ENCODE measurements around the gene C1orf35. TPM values are rescaled to one million over a fixed set of nuclear protein-coding genes. Genes with fewer than 3 reads are reported as not detected.

C1orf35 gene
- total and polyA plus RNA-seq, 2 of the 8 experiments (the other 6 are each of a cell fraction or from before 2014, with no cell fraction given) = 18.6 to 19.9 TPM

DNA sequence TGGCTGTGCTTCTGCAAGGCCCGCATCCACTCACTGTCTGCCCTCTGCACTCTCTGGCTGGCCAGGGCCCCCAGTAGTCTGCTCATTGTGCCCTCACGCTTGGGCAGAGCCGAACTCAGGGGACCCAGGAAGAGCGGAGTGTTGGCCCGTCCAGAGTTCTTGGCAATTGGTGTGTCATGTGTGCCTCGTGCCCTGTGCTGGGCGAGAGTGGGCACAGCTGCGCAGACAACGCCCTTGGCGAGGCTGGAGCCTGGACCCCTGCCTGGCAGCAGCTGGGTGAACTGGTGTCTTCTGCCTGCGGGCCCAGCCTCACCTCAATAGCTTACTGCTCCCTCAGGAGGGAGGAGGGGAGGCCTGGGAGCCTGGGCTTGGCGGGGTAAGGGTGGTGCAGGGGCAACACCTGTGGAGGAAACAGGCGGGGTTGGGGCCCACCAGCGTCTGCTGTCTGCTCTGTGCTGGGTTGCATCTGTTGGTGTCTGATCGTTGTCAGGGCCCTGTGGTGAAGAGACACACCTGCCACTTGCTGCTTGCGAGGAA is 39.1 kb upstream of the C1orf35 start:
- Histone ChIP-seq H2BK5ac (ENCODE audit: low read depth, low read length) (no peak overlapping the region), H2BK15ac (ENCODE audit: low read length) (no peak overlapping the region), H2BK20ac (ENCODE audit: low read length) (no peak overlapping the region), H3K36me3 (ENCODE audit: control insufficient read depth in 2 of 4, insufficient read depth in 4 of 4, low read length in 3 of 4) (no peaks in the 10 kb centered on the region), H2AK5ac (ENCODE audit: low read depth, low read length) (no peak overlapping the region), H3K4me3 (ENCODE audit: extremely low read depth in 1 of 4, insufficient read depth in 2 of 4, low read depth in 3 of 4, low read length in 4 of 4) (no peak overlapping the region), H3K9me3 (ENCODE audit: insufficient read depth in 2 of 2, low read depth in 1 of 2, low read length in 1 of 2) (no peaks in the 10 kb centered on the region), H3K79me2 (ENCODE audit: control insufficient read depth in 1 of 2, insufficient read depth in 2 of 2, low read length in 2 of 2) (peaks cover 0 to 43% of the 10 kb centered on the region in 2 experiments; a peak in 3 of 4 replicates), H2BK120ac (replicated peaks; ENCODE audit: low read depth, low read length) (no peak overlapping the region), H3K23ac (ENCODE audit: insufficient read length) (no peak overlapping the region), H3K23me2 (ENCODE audit: low read depth, low read length) (peaks cover 5% of the 10 kb centered on the region; the same call in 1 of the 2 replicates), H4K8ac (ENCODE audit: extremely low read depth, insufficient read depth, low read length) (no peak overlapping the region), H3K4ac (replicated peaks; ENCODE audit: insufficient read length, low read depth, low read length) (no peak overlapping the region), H3K14ac (ENCODE audit: insufficient read length) (no peak overlapping the region), H4K5ac (ENCODE audit: insufficient read length, low read depth, low read length) (no peak overlapping the region), H3K27me3 (replicated peaks in 1 of 4; ENCODE audit: control insufficient read depth in 3 of 4, extremely low read depth in 1 of 4, insufficient read depth in 3 of 4, low read length in 3 of 4) (peaks cover 0 to 4% (median under 1%) of the 10 kb centered on the region in 4 experiments; a peak in 2 of 7 replicates), H4K20me1 (replicated peaks in 1 of 2; ENCODE audit: control insufficient read depth in 1 of 2, insufficient read depth in 2 of 2, low read length in 2 of 2) (peaks cover 8 to 27% of the 10 kb centered on the region in 2 experiments), H3K4me1 (replicated peaks in 1 of 4; ENCODE audit: control insufficient read depth in 3 of 4, insufficient read depth in 4 of 4, low read length in 3 of 4) (peaks cover 0 to 10% (median 6%) of the 10 kb centered on the region in 4 experiments; a peak in 5 of 7 replicates), H3K56ac (replicated peaks; ENCODE audit: insufficient read length, low read depth, low read length) (no peak overlapping the region), H3K18ac (ENCODE audit: extremely low read depth, low read length) (no peak overlapping the region), H2AFZ (ENCODE audit: low read length) (no peak overlapping the region), H4K91ac (replicated peaks; ENCODE audit: insufficient read length, low read length) (no peak overlapping the region), H3K27ac (ENCODE audit: low read depth, low read length) (no peak overlapping the region), H3K4me2 (ENCODE audit: insufficient read depth in 1 of 2, low read depth in 2 of 2, low read length in 2 of 2) (no peak overlapping the region), H3K9ac (replicated peaks in 1 of 4; ENCODE audit: extremely low read depth in 1 of 4, low read depth in 3 of 4, low read length in 3 of 4) (no peak overlapping the region), H3K79me1 (ENCODE audit: low read depth, low read length) (peaks cover 23% of the 10 kb centered on the region), H2BK12ac (ENCODE audit: low read depth, low read length) (no peak overlapping the region)
- ChIA-PET CTCF (ENCODE audit: partially characterized antibody) (interaction anchor here (1.4 to 1.8 kb wide), 5 partner anchors 11 to 138 kb away, joined by 3 to 12 read pairs (median 5); partner anchors contain the start of gene IBA57), POLR2A (ENCODE audit: partially characterized antibody) (interaction anchor here (0.7 to 3.9 kb wide), 6 partner anchors 8 to 69 kb away, joined by 3 to 30 read pairs (median 4); partner anchors contain the start of genes GJC2 and IBA57)
- no peak for DNase-seq (ENCODE audit: low read depth in 1 of 2, low spot score in 2 of 2)
- 85% methylated on average over 12 of the region's 16 CpGs; no CpG with 5 or more reads in 1 of the 2 experiments for WGBS, 2 experiments (ENCODE audit: extremely low coverage in 1 of 2, insufficient coverage in 1 of 2, insufficient read length in 1 of 2, insufficient replicate concordance in 2 of 2, low coverage in 1 of 2, low lambda C conversion rate in 2 of 2, missing lambda C conversion rate in 1 of 2)
- FAIRE-seq = no peak
- TF ChIP-seq, protein P1, sequence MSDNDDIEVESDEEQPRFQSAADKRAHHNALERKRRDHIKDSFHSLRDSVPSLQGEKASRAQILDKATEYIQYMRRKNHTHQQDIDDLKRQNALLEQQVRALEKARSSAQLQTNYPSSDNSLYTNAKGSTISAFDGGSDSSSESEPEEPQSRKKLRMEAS (IDR thresholded peaks at IDR 0.05) = no peak
- TF ChIP-seq SIN3A (conservative IDR thresholded peaks at IDR 0.05 in 1 of 2, IDR thresholded peaks at IDR 0.05 in 1 of 2; ENCODE audit: low read depth in 1 of 2, low read length in 2 of 2) (no peak), SRF (IDR thresholded peaks at IDR 0.05; ENCODE audit: low read depth, low read length) (no peak), CTCF (IDR thresholded peaks at IDR 0.05; ENCODE audit: control extremely low read depth in 1 of 3, insufficient read depth in 1 of 3, low read depth in 1 of 3, low read length in 3 of 3) (no peak), TEAD4 (IDR thresholded peaks at IDR 0.05; ENCODE audit: low read depth, low read length) (no peak), RXRA (IDR thresholded peaks at IDR 0.05; ENCODE audit: insufficient read depth, low read depth, low read length) (no peak), SUZ12 (IDR thresholded peaks at IDR 0.05; ENCODE audit: low read length) (no peak), FOSL1 (IDR thresholded peaks at IDR 0.05; ENCODE audit: insufficient read depth, low read depth, low read length) (no peak), CTBP2 (IDR thresholded peaks at IDR 0.05; ENCODE audit: borderline replicate concordance, insufficient read depth, insufficient read length, low read length) (no peak)
